Osteocyte (in vitro differentiated cells): ENCODE measurements around the gene GRIK4. TPM values are rescaled to one million over a fixed set of nuclear protein-coding genes. Genes with fewer than 3 reads are reported as not detected.

Source experiments
- DNase-seq: peaks from one replicate; pipeline ENCODE4 v3.0.0; 2021; ENCODE audit warnings: mixed read lengths; ENCODE audit not compliant: unreplicated experiment; ENCODE audit errors: extremely low spot score
- H3K27ac Mint-ChIP-seq: one replicate; pipeline ENCODE4 v1.8.0; 2021; ENCODE audit warnings: mild to moderate bottlenecking, mixed read lengths; ENCODE audit not compliant: unreplicated experiment
- H3K27me3 Mint-ChIP-seq: one replicate; pipeline ENCODE4 v1.8.0; 2021; ENCODE audit warnings: mixed read lengths; ENCODE audit not compliant: unreplicated experiment
- H3K36me3 Mint-ChIP-seq: one replicate; pipeline ENCODE4 v1.8.0; 2021; ENCODE audit warnings: mixed read lengths; ENCODE audit not compliant: unreplicated experiment
- H3K4me1 Mint-ChIP-seq: one replicate; pipeline ENCODE4 v1.8.0; 2021; ENCODE audit warnings: mixed read lengths; ENCODE audit not compliant: unreplicated experiment
- H3K4me3 Mint-ChIP-seq: one replicate; pipeline ENCODE4 v1.8.0; 2021; ENCODE audit warnings: mild to moderate bottlenecking, moderate library complexity, mixed read lengths; ENCODE audit not compliant: unreplicated experiment
- H3K9me3 Mint-ChIP-seq: one replicate; pipeline ENCODE4 v1.8.0; 2021; ENCODE audit warnings: mixed read lengths; ENCODE audit not compliant: unreplicated experiment
- total RNA-seq: library from RNA; stranded (reverse); gene quantifications from 2 replicates; pipeline ENCODE4 v1.2.1, GENCODE V29; 2021
- TF ChIP-seq, protein P1 (sequence below): fragments of 200-600 bp; sonication (generic); IDR thresholded peaks from 2 replicates; pipeline ENCODE4 v1.5.0; 2021; ENCODE audit warnings: antibody characterized with exemption, mild to moderate bottlenecking, moderate library complexity

The GRIK4 gene
- total RNA-seq, 1 donor from 2014 or later, result 0.11 TPM

DNA sequence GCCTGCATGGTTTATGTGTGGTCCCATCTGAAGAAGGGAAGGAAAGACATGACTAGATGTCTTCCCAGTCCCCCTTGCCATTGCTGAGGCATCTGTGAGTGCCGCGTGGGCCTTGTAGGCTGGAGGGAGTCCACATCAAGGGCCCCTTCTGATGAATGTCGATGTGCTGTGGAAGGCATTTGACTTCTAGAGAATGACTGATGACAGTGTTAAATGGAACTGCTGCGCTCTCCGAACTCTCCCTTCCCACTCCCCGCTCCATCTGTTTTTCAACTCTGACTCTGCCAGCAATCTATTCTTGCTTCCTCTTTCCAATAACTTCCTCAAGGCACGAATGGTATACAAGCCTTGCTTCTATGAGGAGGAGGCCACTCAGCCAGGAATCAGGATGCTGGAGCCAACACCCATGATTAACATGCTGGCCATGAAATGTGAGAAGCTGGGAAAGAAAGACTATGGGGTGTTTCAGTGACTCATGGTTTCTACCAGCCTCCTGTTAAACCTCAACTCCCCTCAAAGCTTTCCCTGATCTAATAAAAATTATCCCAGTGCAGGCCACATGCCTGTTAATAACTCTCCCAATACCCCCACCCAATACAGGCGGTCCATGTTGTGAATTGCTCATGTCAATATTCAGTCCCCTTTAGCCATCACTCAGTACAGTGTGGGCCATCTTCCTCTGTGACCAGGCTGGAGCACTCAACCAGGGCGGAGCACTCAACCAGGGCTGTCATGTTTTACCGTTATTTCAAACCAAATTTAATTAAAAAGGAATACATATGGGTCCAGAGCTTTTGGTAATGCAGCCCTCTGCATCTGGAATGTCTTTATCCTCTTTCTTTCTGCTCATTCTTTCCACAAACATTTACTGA is 466.0 kb downstream of the GRIK4 start:
- Mint-ChIP-seq H3K9me3 (no peaks in the 10 kb centered on the region), H3K4me3 (no peak overlapping the region), H3K4me1 (no peaks in the 10 kb centered on the region), H3K27me3 (peaks cover 13% of the 10 kb centered on the region), H3K27ac (no peak overlapping the region), H3K36me3 (no peaks in the 10 kb centered on the region)
- TF ChIP-seq, protein P1, sequence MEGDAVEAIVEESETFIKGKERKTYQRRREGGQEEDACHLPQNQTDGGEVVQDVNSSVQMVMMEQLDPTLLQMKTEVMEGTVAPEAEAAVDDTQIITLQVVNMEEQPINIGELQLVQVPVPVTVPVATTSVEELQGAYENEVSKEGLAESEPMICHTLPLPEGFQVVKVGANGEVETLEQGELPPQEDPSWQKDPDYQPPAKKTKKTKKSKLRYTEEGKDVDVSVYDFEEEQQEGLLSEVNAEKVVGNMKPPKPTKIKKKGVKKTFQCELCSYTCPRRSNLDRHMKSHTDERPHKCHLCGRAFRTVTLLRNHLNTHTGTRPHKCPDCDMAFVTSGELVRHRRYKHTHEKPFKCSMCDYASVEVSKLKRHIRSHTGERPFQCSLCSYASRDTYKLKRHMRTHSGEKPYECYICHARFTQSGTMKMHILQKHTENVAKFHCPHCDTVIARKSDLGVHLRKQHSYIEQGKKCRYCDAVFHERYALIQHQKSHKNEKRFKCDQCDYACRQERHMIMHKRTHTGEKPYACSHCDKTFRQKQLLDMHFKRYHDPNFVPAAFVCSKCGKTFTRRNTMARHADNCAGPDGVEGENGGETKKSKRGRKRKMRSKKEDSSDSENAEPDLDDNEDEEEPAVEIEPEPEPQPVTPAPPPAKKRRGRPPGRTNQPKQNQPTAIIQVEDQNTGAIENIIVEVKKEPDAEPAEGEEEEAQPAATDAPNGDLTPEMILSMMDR, result no peak
- DNase-seq, result no peak

DNA sequence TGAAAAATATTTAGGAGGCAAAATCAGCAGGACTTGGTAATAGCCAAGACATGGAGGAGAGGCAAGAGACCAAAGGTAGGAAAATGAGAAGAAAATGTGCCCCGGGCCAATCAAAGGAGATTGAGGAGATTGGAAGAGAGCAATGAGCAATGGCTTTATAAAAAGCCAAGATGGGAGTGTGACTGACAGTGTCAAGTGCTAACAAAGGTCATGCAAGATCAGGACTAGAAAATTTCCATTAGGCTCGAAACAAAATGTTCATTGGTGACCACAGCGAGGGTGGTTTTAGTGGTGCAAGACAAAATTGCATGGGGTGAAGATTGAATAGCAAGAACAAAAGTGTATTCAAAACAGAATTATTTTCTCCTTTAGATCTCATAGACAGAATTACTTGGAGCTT is 467.2 kb downstream of the GRIK4 start:
- Mint-ChIP-seq H3K9me3 (no peaks in the 10 kb centered on the region), H3K4me3 (no peak overlapping the region), H3K27ac (no peak overlapping the region), H3K27me3 (peaks cover 23% of the 10 kb centered on the region), H3K36me3 (no peaks in the 10 kb centered on the region), H3K4me1 (no peaks in the 10 kb centered on the region)
- no peak for DNase-seq
- TF ChIP-seq, protein P1, result no peak

DNA sequence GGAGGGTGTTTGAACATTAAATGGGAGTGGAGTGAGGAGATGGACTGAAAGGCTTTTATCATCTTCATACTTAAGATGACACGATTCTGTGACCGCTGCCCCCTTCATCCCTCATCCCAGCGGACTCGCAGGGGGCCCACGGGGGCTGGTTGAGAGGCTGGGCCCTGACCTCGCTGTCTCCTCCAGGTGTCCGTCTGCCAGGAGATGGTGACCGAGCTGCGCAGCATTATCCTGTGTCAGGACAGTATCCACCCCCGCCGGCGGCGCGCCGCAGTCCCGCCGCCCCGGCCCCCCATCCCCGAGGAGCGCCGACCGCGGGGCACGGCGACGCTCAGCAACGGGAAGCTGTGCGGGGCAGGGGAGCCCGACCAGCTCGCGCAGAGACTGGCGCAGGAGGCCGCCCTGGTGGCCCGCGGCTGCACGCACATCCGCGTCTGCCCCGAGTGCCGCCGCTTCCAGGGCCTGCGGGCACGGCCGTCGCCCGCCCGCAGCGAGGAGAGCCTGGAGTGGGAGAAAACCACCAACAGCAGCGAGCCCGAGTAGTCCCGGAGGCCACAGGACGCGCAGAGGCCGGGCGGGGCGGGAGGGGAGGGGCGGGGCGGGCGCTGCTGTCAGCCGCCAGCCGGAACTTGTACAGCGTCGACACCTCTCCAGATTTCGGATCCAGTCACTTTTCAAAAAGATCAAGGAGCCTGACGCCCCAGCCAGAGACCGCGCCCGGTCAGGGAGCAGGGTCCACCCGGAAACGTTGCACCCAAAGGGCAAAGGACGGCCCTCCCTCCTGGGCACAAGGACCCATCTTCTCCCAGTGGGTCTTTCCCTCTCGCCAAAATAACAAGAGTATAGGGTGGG is 474.4 kb downstream of the GRIK4 start:
- peaks cover 36% of the 10 kb centered on the region for H3K27me3 Mint-ChIP-seq
- H3K27ac Mint-ChIP-seq, result no peak overlapping the region
- peak overlapping the region; percentile 61 for H3K4me3 Mint-ChIP-seq
- H3K9me3 Mint-ChIP-seq, result no peaks in the 10 kb centered on the region
- no peak for DNase-seq
- no peaks in the 10 kb centered on the region for H3K36me3 Mint-ChIP-seq
- TF ChIP-seq, protein P1, result no peak
- peaks cover 6% of the 10 kb centered on the region for H3K4me1 Mint-ChIP-seq

DNA sequence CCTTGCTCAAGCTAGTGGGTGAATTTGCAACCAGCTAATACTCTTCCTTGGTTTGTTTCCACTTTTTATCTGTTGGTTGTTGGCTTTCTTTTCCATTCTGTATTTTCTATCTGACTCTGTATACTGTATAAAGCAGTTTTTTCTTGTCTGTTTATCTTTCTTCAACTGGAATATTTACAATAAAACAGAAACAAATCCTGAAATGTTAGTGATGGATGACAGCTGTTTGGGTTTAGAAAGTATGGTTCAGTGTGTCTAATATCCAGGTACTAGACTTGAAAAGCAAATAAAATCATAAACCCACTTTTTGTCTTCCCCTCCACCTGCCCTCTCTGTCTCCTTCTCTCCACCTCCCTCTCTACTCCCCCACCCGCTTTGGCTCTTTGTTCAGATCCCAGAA is 477.1 kb downstream of the GRIK4 start:
- Mint-ChIP-seq H3K9me3 (no peaks in the 10 kb centered on the region), H3K36me3 (no peaks in the 10 kb centered on the region), H3K4me3 (no peak overlapping the region), H3K27ac (no peak overlapping the region), H3K4me1 (peaks cover 6% of the 10 kb centered on the region), H3K27me3 (peaks cover 22% of the 10 kb centered on the region)
- DNase-seq, result no peak
- TF ChIP-seq, protein P1, result no peak
